Mucosa of stomach (tissue), 1 donor: ENCODE data around the gene PTPN23.

Experiments
- H3K27me3 ChIP-seq: one replicate; pipeline ENCODE4 v1.7.0; 2013; ENCODE audit warnings: mild to moderate bottlenecking, low read length; ENCODE audit not compliant: control insufficient read depth, insufficient read depth
- H3K36me3 ChIP-seq: one replicate; pipeline ENCODE4 v1.7.0; 2013; ENCODE audit warnings: low read length; ENCODE audit not compliant: control insufficient read depth, insufficient read depth
- H3K4me1 ChIP-seq: one replicate; pipeline ENCODE4 v1.7.0; 2013; ENCODE audit warnings: mild to moderate bottlenecking, low read length; ENCODE audit not compliant: control insufficient read depth, insufficient read depth
- H3K4me3 ChIP-seq: one replicate; pipeline ENCODE4 v1.7.0; 2013; ENCODE audit warnings: low read length
- H3K9ac ChIP-seq: one replicate; pipeline ENCODE4 v1.7.0; 2013; ENCODE audit warnings: mild to moderate bottlenecking, low read length, moderate library complexity
- H3K9me3 ChIP-seq: one replicate; pipeline ENCODE4 v1.7.0; 2013; ENCODE audit warnings: mild to moderate bottlenecking, low read length, moderate library complexity; ENCODE audit not compliant: control insufficient read depth
- donor health status: Pancreatic carcinoma.

Gene PTPN23

DNA sequence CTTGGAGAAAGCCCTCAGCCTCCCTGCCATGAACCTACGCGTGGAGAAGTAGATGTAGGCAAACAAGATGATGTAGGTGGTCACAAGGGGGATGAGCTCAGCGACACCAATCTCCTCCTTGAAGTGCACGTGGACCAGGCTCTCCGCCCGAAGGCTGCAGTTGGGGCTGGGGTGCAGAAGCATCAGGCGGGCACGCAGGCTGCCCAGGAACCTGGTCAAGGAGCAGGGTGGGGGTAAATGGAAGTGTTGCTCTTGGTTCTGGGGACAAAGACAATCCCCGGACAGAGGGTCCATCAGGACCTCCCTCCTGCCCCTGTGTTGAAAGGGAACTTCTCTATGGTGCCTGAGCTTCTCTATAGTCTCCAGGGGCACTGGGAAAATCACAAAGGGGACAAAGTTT is 45.1 kb downstream of the PTPN23 start:
- Histone ChIP-seq H3K9ac (peak overlapping the region; percentile 46), H3K27me3 (no peaks in the 10 kb centered on the region), H3K4me1 (peaks cover 89% of the 10 kb centered on the region), H3K9me3 (no peaks in the 10 kb centered on the region), H3K36me3 (peaks cover 6% of the 10 kb centered on the region), H3K4me3 (no peak overlapping the region)

DNA sequence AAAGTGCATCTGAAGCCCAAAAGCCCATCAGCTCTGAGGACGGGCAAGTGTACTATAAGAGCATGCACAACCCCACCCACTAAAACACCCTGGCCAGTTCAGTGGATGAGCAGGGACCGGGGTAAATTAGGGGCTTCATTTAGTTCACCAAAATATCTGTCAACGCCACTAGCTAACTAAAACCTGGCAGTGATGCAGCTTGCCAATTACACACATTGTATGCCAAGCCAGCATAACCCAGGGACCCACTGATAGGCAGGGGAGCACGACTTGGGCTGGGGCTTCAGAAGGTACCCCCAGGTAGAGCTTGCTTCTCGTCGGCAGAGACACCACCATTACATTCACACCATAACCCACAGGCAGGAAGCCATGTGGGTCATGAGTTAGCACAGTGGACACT is 47.0 kb downstream of the PTPN23 start:
- H3K36me3 ChIP-seq = peaks cover 6% of the 10 kb centered on the region
- no peaks in the 10 kb centered on the region for H3K9me3 ChIP-seq
- H3K27me3 ChIP-seq = no peaks in the 10 kb centered on the region
- H3K4me1 ChIP-seq = peaks cover 70% of the 10 kb centered on the region
- no peak overlapping the region for H3K9ac ChIP-seq
- no peak overlapping the region for H3K4me3 ChIP-seq

DNA sequence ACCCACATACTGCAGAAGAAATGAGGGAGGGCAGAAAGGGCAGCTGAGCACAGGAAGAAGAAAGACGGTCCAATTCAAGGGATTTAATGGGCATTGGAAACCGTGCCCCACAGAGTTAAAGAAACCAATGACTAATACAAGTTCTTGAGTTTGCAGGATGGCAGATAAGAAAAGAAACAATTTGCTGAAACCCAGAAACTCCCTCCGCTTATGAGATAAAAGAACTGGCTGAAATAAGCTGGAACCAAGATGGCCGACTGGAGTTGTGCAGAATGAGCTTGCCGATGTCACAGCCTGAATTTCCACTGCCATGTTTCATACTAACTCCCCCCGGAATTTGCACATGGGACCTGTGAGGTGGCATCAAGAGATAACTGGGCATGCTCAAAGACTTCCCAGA is 47.8 kb downstream of the PTPN23 start:
- peaks cover 6% of the 10 kb centered on the region for H3K36me3 ChIP-seq
- peak overlapping the region; percentile 20 for H3K9ac ChIP-seq
- H3K4me3 ChIP-seq = no peak overlapping the region
- H3K27me3 ChIP-seq = no peaks in the 10 kb centered on the region
- H3K4me1 ChIP-seq = peaks cover 69% of the 10 kb centered on the region
- H3K9me3 ChIP-seq = no peaks in the 10 kb centered on the region

DNA sequence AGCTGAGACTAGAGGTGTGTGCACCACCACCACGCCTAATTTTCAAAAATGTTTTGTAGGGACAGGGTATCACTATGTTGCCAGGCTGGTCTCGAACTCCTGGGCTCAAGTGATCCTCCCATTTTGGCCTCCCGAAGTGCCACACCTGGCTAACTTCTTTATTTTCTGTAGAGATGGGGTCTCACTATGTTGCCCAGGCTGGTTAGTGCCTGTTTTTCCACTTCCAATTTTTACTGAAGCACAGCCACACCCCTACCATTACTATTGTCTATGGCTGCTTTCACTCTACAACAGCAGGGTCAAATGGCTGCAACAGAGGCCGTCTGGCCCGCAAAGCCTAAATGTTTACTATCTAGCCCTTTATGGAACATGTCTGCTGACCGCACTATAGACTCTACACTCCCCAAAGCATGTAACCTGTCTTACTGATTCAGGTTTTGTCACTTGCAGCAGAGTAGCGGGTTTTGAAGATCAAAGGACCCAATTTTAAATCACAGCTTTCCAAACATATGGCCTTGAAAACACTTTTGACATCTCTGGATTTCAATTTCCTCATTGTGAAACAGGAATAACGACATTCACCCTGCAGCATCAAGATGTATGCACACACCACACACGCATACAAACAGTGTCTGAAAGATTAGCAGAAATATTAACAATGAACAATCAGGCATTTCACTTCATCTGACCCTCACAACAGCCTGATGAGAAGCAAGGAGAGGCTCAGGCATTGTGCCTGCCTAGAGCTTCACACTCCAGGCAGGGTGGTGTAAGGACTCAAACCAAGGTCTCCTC is 48.9 kb downstream of the PTPN23 start:
- Histone ChIP-seq H3K9ac (no peak overlapping the region), H3K4me1 (peaks cover 67% of the 10 kb centered on the region), H3K27me3 (no peaks in the 10 kb centered on the region), H3K36me3 (peaks cover 6% of the 10 kb centered on the region), H3K9me3 (no peaks in the 10 kb centered on the region), H3K4me3 (no peak overlapping the region)

DNA sequence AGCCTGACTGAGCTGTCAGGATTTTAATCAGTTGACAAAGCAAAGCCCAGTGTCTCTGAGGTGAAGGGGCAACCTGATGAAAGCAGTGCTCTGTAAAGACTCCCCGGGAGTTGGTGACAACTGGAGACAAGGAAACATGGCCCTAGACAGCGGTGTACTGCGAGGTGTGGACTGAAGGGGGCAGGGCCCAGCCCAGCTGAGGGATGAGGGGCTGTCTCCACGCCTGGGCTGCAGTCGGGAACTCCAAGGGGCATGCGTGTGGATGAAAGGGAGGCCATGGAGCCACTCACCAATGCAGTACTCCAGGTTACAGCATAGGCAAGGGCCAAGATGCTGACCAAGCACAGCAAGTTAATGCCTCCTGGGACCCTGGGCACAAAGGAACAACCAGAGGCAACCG is 49.8 kb downstream of the PTPN23 start:
- Histone ChIP-seq H3K4me3 (no peak overlapping the region), H3K9me3 (no peaks in the 10 kb centered on the region), H3K27me3 (no peaks in the 10 kb centered on the region), H3K36me3 (peaks cover 6% of the 10 kb centered on the region), H3K9ac (no peak overlapping the region), H3K4me1 (peaks cover 59% of the 10 kb centered on the region)

DNA sequence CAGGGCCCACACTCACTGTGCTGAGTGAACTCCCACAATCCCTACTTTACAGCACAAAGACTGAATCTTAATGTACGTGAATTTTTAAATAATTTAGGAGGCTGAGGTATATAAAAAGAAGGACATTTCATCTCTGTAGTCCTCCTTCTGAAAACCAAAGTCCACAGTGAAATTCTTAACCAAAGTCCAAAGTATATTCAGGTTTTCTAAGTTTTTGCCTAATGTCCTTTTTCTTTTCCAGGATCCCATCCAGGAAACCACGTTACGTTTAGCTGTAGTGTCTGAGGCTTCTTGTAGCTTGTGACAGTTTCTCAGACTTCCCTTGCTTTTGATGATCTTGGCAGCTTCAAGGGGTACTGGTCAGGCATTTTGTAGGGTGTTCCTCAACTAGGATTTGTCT is 50.4 kb downstream of the PTPN23 start:
- Histone ChIP-seq H3K9ac (no peak overlapping the region), H3K9me3 (no peaks in the 10 kb centered on the region), H3K4me1 (peaks cover 57% of the 10 kb centered on the region), H3K36me3 (peaks cover 6% of the 10 kb centered on the region), H3K4me3 (no peak overlapping the region), H3K27me3 (no peaks in the 10 kb centered on the region)

DNA sequence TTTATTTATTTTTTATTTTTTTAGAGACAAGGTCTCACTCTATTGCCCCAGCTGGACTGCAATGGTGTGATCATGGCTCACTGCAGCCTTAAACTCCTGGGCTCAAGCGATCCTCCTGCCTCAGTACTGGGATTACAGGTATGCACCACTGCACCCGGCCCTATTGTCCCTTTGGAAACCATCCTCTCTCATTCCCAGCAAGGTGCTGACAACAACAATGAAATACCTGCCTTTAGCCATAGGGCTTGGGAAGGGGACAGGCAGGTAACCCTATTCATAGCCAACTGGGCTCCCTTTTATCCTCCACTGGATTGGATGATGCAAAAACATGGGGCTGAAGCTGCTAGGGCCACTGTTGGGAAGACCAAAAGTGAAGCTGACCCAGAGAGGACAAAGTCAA is 51.9 kb downstream of the PTPN23 start:
- no peaks in the 10 kb centered on the region for H3K9me3 ChIP-seq

DNA sequence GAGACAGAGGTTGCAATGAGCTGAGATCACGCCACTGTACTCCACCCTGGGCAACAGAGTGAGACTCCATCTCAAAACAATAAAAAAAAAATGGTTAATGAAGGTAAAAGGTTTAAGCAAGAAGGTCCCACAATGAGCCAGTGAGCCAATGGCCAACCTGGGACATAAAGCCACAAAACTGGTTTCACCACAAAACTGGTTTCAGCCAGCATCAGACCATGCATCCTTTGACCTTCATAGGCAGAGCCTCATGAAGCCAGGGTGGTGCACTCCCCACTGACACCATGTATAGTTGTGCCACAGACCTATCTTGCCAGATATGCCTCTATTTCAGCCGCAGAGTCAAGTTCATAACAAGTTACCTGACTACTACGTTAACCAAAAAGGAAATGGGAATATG is 53.0 kb downstream of the PTPN23 start:
- no peak overlapping the region for H3K9ac ChIP-seq

More for the DNA sequence above, 51.9 kb downstream of the PTPN23 start:
- H3K4me3 ChIP-seq = no peak overlapping the region
- no peaks in the 10 kb centered on the region for H3K27me3 ChIP-seq
- peaks cover 6% of the 10 kb centered on the region for H3K36me3 ChIP-seq
- no peak overlapping the region for H3K9ac ChIP-seq
- H3K4me1 ChIP-seq = peaks cover 47% of the 10 kb centered on the region

DNA sequence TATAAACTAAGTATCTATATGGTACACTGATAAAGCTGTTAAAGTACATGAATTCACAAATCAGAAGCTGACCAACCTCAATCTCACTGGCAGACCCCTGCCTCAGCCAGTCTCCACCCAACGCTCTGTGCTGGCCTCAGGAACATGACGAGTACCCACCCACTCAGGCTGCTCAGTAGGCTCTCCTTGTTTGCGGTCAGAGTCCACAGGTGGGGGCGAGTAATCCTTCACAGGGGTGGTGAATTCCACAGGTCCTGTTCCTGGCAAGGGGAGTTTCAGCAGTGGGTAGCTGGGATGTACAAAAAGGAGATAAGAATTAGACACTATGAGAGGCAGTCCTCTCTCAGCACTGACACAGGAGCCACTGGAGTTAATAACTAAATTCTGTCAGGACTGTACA is 54.0 kb downstream of the PTPN23 start:
- Histone ChIP-seq H3K36me3 (no peaks in the 10 kb centered on the region), H3K9me3 (no peaks in the 10 kb centered on the region), H3K4me1 (peaks cover 25% of the 10 kb centered on the region), H3K9ac (no peak overlapping the region), H3K27me3 (no peaks in the 10 kb centered on the region), H3K4me3 (no peak overlapping the region)

More for the DNA sequence above, 53.0 kb downstream of the PTPN23 start:
- Histone ChIP-seq H3K27me3 (no peaks in the 10 kb centered on the region), H3K9me3 (no peaks in the 10 kb centered on the region), H3K4me1 (peaks cover 36% of the 10 kb centered on the region), H3K4me3 (no peak overlapping the region), H3K36me3 (no peaks in the 10 kb centered on the region)

DNA sequence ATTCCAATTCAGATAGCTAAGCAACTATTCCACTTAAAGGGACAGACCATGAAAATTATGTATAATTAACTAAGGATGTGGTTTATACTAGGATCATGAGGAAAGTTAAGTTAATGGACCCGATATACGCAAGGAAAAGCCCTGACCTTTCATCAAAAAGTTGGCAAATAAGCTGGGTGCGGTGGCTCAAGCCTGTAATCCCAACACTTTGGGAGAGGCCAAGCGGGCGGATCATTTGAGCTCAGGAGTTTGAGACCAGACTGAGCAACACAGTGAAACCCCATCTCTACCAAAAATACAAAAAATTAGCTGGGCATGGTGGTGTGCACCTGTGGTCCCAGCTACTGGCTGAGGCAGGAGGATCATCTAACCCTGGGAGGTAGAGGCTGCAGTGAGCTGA is 55.4 kb downstream of the PTPN23 start:
- peaks cover 22% of the 10 kb centered on the region for H3K4me1 ChIP-seq
- H3K36me3 ChIP-seq = no peaks in the 10 kb centered on the region
- no peaks in the 10 kb centered on the region for H3K27me3 ChIP-seq
- H3K4me3 ChIP-seq = no peak overlapping the region
- H3K9me3 ChIP-seq = no peaks in the 10 kb centered on the region
- no peak overlapping the region for H3K9ac ChIP-seq

DNA sequence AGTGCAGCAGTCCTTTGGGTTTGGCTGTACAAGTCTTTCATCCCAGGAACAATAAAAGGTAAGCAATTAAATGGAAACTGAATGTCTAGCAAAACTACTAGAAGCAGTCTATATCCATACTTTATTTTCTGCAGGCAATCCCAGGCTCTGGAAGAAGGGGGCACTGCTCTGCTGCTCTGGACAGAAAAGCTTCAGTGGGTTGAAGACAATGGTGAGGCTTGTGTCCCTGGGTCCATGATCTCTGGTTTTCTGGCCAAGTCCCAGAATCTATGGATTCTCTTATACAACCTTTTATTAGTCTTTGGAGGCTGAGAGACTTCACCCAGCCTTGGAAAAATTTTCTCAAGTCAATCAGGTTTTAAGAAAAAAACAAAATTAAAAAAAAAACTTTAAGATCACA is 59.3 kb downstream of the PTPN23 start:
- Histone ChIP-seq H3K9ac (no peak overlapping the region), H3K36me3 (no peaks in the 10 kb centered on the region), H3K4me3 (no peak overlapping the region), H3K9me3 (no peaks in the 10 kb centered on the region), H3K4me1 (peaks cover 40% of the 10 kb centered on the region), H3K27me3 (no peaks in the 10 kb centered on the region)

DNA sequence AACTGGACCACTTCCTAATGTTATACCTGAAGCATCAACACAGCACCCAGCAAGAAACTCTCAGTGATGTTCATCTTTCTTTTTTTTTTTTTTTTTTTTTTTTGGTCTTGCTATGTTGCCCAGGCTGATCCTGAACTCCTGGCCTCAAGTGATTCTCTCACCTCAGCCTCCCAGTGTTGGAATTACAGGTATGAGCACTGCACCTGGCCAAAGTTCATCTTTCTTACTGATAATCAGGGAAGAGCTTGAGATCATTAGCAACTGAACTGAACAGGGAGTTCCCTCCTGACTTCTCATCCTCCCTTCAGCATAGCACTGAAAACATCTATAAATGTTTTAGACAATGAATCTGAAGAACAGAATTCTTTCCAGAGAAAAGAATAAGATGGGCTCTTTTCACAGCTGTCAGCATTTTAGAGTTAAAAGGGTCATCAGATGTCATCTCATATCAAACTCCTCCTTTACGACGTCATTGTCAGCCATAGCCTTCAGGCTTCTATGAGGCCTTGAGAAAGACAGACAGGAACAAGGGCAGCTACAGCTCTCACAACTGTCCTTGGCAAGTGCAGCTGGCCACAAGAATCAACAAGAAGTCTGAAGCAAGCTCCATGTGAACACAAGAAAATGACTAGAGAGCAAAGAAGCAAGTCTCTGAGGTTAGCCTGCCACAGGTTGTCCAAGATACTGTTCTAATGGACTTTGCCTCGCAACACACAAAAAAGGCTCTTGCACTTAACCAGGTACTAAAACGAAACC is 61.2 kb downstream of the PTPN23 start:
- Histone ChIP-seq H3K9ac (peak overlapping the region; percentile 26), H3K9me3 (no peaks in the 10 kb centered on the region)

More for the DNA sequence above, 61.2 kb downstream of the PTPN23 start:
- Histone ChIP-seq H3K4me3 (no peak overlapping the region), H3K36me3 (no peaks in the 10 kb centered on the region), H3K4me1 (peaks cover 36% of the 10 kb centered on the region), H3K27me3 (no peaks in the 10 kb centered on the region)
